ENCODE results near the gene POLR1A.

DNA sequence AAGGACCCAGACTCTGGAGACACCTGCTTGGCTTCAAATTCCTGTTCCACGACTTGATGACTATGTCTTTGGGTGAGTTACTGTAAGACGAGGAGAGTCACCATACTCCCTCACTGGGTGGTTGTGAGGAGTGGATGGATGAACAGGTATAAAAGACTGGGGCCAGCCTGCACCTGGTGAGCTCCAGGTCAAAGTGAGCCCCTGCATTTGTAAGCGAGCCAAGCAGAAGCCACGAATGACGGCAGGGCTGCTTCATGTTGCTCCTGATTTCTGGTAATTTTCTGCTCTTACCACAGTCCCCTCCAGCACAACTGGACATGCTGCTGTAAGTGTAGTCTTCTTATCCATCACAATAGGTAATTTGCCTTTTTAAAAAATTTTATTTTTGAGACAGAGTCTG is 86.6 kb downstream of the POLR1A start:
- TF ChIP-seq, protein P1, sequence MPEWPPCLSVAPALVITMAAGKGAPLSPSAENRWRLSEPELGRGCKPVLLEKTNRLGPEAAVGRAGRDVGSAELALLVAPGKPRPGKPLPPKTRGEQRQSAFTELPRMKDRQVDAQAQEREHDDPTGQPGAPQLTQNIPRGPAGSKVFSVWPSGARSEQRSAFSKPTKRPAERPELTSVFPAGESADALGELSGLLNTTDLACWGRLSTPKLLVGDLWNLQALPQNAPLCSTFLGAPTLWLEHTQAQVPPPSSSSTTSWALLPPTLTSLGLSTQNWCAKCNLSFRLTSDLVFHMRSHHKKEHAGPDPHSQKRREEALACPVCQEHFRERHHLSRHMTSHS (tag by site-specific recombination; IDR thresholded peaks at IDR 0.05) = no peak
- TF ChIP-seq ZNF274 (IDR thresholded peaks at IDR 0.05; ENCODE audit: low read length) = no peak
- TF ChIP-seq ZNF274 (tag by site-specific recombination; IDR thresholded peaks at IDR 0.05; ENCODE audit: borderline replicate concordance) = no peak
- no peak for TF ChIP-seq ZNF133 (tag by site-specific recombination; IDR thresholded peaks at IDR 0.05)
- no peak for TF ChIP-seq ZNF138 (tag by site-specific recombination; IDR thresholded peaks at IDR 0.05; ENCODE audit: borderline replicate concordance)
- no peak for TF ChIP-seq ZNF292 (tag by site-specific recombination; IDR thresholded peaks at IDR 0.05; ENCODE audit: borderline replicate concordance, low read depth)
- TF ChIP-seq SCRT1 (tag by site-specific recombination; IDR thresholded peaks at IDR 0.05; ENCODE audit: borderline replicate concordance) = no peak
- no peak for TF ChIP-seq ZBTB7A (tag by site-specific recombination; IDR thresholded peaks at IDR 0.05; ENCODE audit: low read depth)
